OCI-LY1 (cell line): ENCODE measurements around the gene ITGB8.

Experiments used
- H2AFZ ChIP-seq: fragments of 200-600 bp; sonication (generic), shearing (Covaris generic); 2 replicates; pipeline ENCODE4 v1.6.0; 2014; ENCODE audit warnings: antibody characterized with exemption, mild to moderate bottlenecking, low read length
- H3F3A ChIP-seq: fragments of 200-600 bp; sonication (generic), shearing (Covaris generic); 2 replicates; pipeline ENCODE4 v1.6.0; 2014; ENCODE audit warnings: mild to moderate bottlenecking, antibody characterized with exemption, low read length, moderate library complexity; ENCODE audit not compliant: insufficient read depth
- H3K27ac ChIP-seq: fragments of 200-600 bp; sonication (generic); 2 replicates; pipeline ENCODE4 v1.5.1; 2014; ENCODE audit warnings: low read length, mixed run types, mild to moderate bottlenecking, low read depth; ENCODE audit not compliant: poor library complexity, severe bottlenecking
- H3K27me3 ChIP-seq: fragments of 200-600 bp; sonication (generic); 2 replicates; pipeline ENCODE4 v1.6.0; 2014; ENCODE audit warnings: antibody characterized with exemption, mild to moderate bottlenecking, low read length, moderate library complexity; ENCODE audit not compliant: insufficient read depth
- H3K36me3 ChIP-seq: fragments of 200-600 bp; sonication (generic); 2 replicates; pipeline ENCODE4 v1.6.1; 2014; ENCODE audit warnings: mild to moderate bottlenecking, antibody characterized with exemption, low read length, moderate library complexity, mixed read lengths; ENCODE audit not compliant: insufficient read depth
- H3K4me1 ChIP-seq: fragments of 200-600 bp; sonication (generic); 2 replicates; pipeline ENCODE4 v1.5.1; 2014; ENCODE audit warnings: mild to moderate bottlenecking, low read length, moderate library complexity; ENCODE audit not compliant: insufficient read depth, severe bottlenecking
- H3K4me2 ChIP-seq: fragments of 200-600 bp; sonication (generic), shearing (Covaris generic); 2 replicates; pipeline ENCODE4 v1.6.1; 2014; ENCODE audit warnings: low read length
- H3K4me3 ChIP-seq: fragments of 200-600 bp; sonication (generic); 2 replicates; pipeline ENCODE4 v1.5.1; 2014; ENCODE audit warnings: low read length, low read depth, mild to moderate bottlenecking, mixed read lengths; ENCODE audit not compliant: poor library complexity, severe bottlenecking
- H3K79me2 ChIP-seq: fragments of 200-600 bp; shearing (Covaris generic); 2 replicates; pipeline ENCODE4 v1.6.1; 2016; ENCODE audit warnings: mixed run types, low read length, mixed read lengths; ENCODE audit not compliant: insufficient read depth
- H3K9ac ChIP-seq: fragments of 200-600 bp; sonication (generic), shearing (Covaris generic); 2 replicates; pipeline ENCODE4 v1.6.1; 2014; ENCODE audit warnings: mild to moderate bottlenecking, low read length, mixed read lengths
- H3K9me2 ChIP-seq: fragments of 200-600 bp; sonication (generic), shearing (Covaris generic); 2 replicates; pipeline ENCODE4 v1.6.1; 2014; ENCODE audit warnings: low read depth, mild to moderate bottlenecking, low read length, mixed read lengths
- H3K9me3 ChIP-seq: fragments of 200-600 bp; shearing (Covaris generic); 2 replicates; pipeline ENCODE4 v1.6.1; 2014; ENCODE audit warnings: low read length, mixed read lengths
- H4K20me1 ChIP-seq: fragments of 200-600 bp; sonication (generic), shearing (Covaris generic); 2 replicates; pipeline ENCODE4 v1.6.0; 2016; ENCODE audit warnings: mild to moderate bottlenecking, low read length; ENCODE audit not compliant: insufficient read depth
- CTCF ChIP-seq: fragments of 200-600 bp; sonication (generic), shearing (Covaris generic); IDR thresholded peaks from 2 replicates; pipeline ENCODE4 v1.5.1; 2017; ENCODE audit warnings: mild to moderate bottlenecking, antibody characterized with exemption, low read length, moderate library complexity, mixed read lengths
- EZH2 ChIP-seq: fragments of 200-600 bp; sonication (generic), shearing (Covaris generic); IDR thresholded peaks from 2 replicates; pipeline ENCODE4 v1.8.0; 2017; ENCODE audit warnings: borderline replicate concordance, mixed run types, mild to moderate bottlenecking, antibody characterized with exemption, low read length, moderate library complexity, mixed read lengths

The ITGB8 gene

GRCh38 chr7:20456701-20457100 is 126.0 kb downstream of the ITGB8 start:
- H3K4me1 ChIP-seq, result no peaks in the 10 kb centered on the region
- no peak overlapping the region for H2AFZ ChIP-seq
- no peak overlapping the region for H3K9ac ChIP-seq
- H4K20me1 ChIP-seq, result no peaks in the 10 kb centered on the region
- H3K9me2 ChIP-seq, result no peaks in the 10 kb centered on the region
- H3K4me3 ChIP-seq, result no peak overlapping the region
- H3F3A ChIP-seq, result no peaks in the 10 kb centered on the region
- H3K79me2 ChIP-seq, result no peaks in the 10 kb centered on the region
- H3K27ac ChIP-seq, result no peak overlapping the region
- H3K36me3 ChIP-seq, result no peaks in the 10 kb centered on the region
- no peaks in the 10 kb centered on the region for H3K9me3 ChIP-seq
- no peak for TF ChIP-seq EZH2
- TF ChIP-seq CTCF, result no peak
- H3K4me2 ChIP-seq, result no peak overlapping the region
- no peaks in the 10 kb centered on the region for H3K27me3 ChIP-seq

- TF ChIP-seq CTCF (no peak), EZH2 (no peak)
- H3F3A ChIP-seq, result no peaks in the 10 kb centered on the region
- no peaks in the 10 kb centered on the region for H3K9me3 ChIP-seq
- no peak overlapping the region for H2AFZ ChIP-seq
- H3K27ac ChIP-seq, result no peak overlapping the region
- H3K79me2 ChIP-seq, result no peaks in the 10 kb centered on the region
- no peaks in the 10 kb centered on the region for H3K27me3 ChIP-seq
- H3K4me1 ChIP-seq, result no peaks in the 10 kb centered on the region
- H3K4me3 ChIP-seq, result no peak overlapping the region
- H3K4me2 ChIP-seq, result no peak overlapping the region
- H4K20me1 ChIP-seq, result no peaks in the 10 kb centered on the region
- H3K9ac ChIP-seq, result no peak overlapping the region
- H3K36me3 ChIP-seq, result no peaks in the 10 kb centered on the region
- no peaks in the 10 kb centered on the region for H3K9me2 ChIP-seq
These were observed 127.8 kb downstream of the ITGB8 start for GRCh38 chr7:20458521-20458920.

- Histone ChIP-seq H2AFZ (no peak overlapping the region), H3F3A (no peaks in the 10 kb centered on the region), H3K4me1 (no peaks in the 10 kb centered on the region), H3K27me3 (no peaks in the 10 kb centered on the region), H3K9me3 (no peaks in the 10 kb centered on the region), H3K9me2 (no peaks in the 10 kb centered on the region), H3K4me3 (no peak overlapping the region), H4K20me1 (no peaks in the 10 kb centered on the region), H3K36me3 (no peaks in the 10 kb centered on the region), H3K4me2 (no peak overlapping the region), H3K27ac (no peak overlapping the region), H3K79me2 (no peaks in the 10 kb centered on the region), H3K9ac (no peak overlapping the region)
- no peak for TF ChIP-seq EZH2
- no peak for TF ChIP-seq CTCF
These were observed 128.7 kb downstream of the ITGB8 start for GRCh38 chr7:20459419-20459818.
